Epithelial cell of proximal tubule (primary cell): Measurements from ENCODE around the gene NLGN1. TPM values are rescaled to one million over a fixed set of nuclear protein-coding genes. Genes with fewer than 3 reads are reported as not detected.

ENCODE experiments used
- DNase-seq: peaks from one replicate; pipeline ENCODE4 v3.0.0-alpha.2; 2011; ENCODE audit warnings: low read depth
- H3K4me3 ChIP-seq: 2 replicates; pipeline ENCODE4 v1.5.1; 2011; ENCODE audit warnings: low read depth, mild to moderate bottlenecking, low read length
- total RNA-seq: library from RNA; depleted of rRNA; stranded (reverse); fragments of >200 nt; gene quantifications from 2 replicates; pipeline ENCODE4 v1.2.3, GENCODE V29; 2015
- TF ChIP-seq, protein P1 (sequence below): conservative IDR thresholded peaks from 2 replicates; pipeline ENCODE4 v1.5.1; 2012; ENCODE audit warnings: low read depth, mild to moderate bottlenecking, low read length

Gene NLGN1
- total RNA-seq, 1 donor from 2014 or later, result 1.9 TPM

- peak; percentile 66 for DNase-seq
Observed at GRCh38 chr3:173938159-173938558, 540.6 kb downstream of the NLGN1 start.

GRCh38 chr3:173938616-173939015 is 541.1 kb downstream of the NLGN1 start:
- DNase-seq, result no peak
- TF ChIP-seq, protein P1, sequence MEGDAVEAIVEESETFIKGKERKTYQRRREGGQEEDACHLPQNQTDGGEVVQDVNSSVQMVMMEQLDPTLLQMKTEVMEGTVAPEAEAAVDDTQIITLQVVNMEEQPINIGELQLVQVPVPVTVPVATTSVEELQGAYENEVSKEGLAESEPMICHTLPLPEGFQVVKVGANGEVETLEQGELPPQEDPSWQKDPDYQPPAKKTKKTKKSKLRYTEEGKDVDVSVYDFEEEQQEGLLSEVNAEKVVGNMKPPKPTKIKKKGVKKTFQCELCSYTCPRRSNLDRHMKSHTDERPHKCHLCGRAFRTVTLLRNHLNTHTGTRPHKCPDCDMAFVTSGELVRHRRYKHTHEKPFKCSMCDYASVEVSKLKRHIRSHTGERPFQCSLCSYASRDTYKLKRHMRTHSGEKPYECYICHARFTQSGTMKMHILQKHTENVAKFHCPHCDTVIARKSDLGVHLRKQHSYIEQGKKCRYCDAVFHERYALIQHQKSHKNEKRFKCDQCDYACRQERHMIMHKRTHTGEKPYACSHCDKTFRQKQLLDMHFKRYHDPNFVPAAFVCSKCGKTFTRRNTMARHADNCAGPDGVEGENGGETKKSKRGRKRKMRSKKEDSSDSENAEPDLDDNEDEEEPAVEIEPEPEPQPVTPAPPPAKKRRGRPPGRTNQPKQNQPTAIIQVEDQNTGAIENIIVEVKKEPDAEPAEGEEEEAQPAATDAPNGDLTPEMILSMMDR, result no peak
- H3K4me3 ChIP-seq, result no peak overlapping the region

More at GRCh38 chr3:173938159-173938558, 540.6 kb downstream of the NLGN1 start:
- no peak overlapping the region for H3K4me3 ChIP-seq
- TF ChIP-seq, protein P1, result no peak

- H3K4me3 ChIP-seq, result no peak overlapping the region
- TF ChIP-seq, protein P1, result no peak
- no peak for DNase-seq
Observed at GRCh38 chr3:173939331-173939730, 541.8 kb downstream of the NLGN1 start.

DNA sequence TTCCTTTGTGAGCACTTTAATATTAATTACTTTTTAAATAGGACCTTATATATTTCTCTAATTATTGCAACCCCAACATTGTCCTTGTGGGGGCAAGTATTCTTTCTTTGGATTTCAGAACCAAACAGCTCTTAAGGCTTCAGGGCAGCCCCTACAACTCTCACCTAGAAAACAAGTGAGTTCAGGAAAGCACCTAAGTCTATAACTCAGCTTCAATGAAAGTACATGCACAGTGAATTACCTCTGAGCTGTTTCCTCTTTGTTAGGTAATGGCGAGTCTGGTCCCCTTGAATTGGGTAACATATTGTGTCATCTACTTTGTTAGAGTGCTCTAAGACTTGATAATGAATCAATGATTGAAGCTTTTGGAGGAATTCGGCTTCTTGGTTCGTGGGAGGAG is 545.7 kb downstream of the NLGN1 start:
- DNase-seq, result no peak

GRCh38 chr3:173945170-173945569 is 547.6 kb downstream of the NLGN1 start:
- no peak for DNase-seq
- TF ChIP-seq, protein P1, result no peak
- no peak overlapping the region for H3K4me3 ChIP-seq

More for the DNA sequence above, 545.7 kb downstream of the NLGN1 start:
- no peak overlapping the region for H3K4me3 ChIP-seq
- TF ChIP-seq, protein P1, result no peak

- TF ChIP-seq, protein P1, result no peak
- no peak for DNase-seq
- H3K4me3 ChIP-seq, result no peak overlapping the region
Observed at GRCh38 chr3:173945806-173946205, 548.3 kb downstream of the NLGN1 start.

GRCh38 chr3:173954647-173955046 is 557.1 kb downstream of the NLGN1 start:
- no peak for DNase-seq
- TF ChIP-seq, protein P1, result no peak
- H3K4me3 ChIP-seq, result no peak overlapping the region
